HTERT RPE-1 (cell line): ENCODE results near the gene GSK3B.
"Not testable (repeated sequence)": the region's sequence is repeated elsewhere in the genome, so short reads cannot be mapped to it uniquely, and the experiment has no call there.

ENCODE experiments used
- in situ Hi-C: fragments of 300-500 bp; cut with MboI; formaldehyde crosslinking; loops from 4 replicates; pipeline ENCODE4 v1.14.3; 2020; ENCODE audit warnings: low sequenced_read_pairs

GSK3B gene

DNA sequence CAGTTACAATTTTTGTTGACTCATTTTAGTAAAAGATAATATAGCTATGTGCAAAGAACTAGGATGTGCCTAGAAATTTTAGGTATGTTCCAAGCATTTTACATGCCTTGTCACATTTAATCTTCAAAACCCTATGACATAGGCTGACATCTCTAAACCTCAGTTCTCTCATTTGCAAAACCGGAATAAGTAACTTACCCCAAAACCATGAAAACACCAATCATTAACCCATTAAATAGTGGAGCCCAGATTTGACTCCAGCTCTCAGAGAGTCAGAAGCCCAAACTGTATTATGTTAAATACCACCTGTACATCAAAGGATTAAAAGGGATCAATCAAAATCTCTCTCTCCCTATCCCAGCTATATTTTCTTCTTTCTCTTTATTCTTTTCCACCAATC is 36.6 kb downstream of the GSK3B start:
- in situ Hi-C loops, result no loop called here

- in situ Hi-C loops, result no loop called here
These were observed 37.2 kb downstream of the GSK3B start for GRCh38 chr3:120057029-120057428.

DNA sequence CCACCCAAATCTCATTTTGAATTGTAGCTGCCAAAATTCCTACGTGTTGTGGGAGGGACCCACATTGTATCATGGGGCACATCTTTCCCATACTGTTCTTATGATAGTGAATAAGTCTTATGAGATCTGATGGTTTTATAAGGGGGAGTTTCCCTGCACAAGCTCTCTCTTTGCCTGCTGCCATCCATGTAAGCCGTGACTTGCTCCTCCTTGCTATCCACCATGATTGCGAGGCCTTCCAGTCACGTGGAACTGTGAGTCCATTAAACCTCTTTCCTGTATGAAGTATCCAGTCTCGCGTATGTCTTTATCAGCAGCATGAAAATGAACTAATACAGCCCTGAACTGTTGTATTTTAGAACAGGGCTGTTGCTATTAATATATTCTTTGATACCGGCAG is 40.6 kb downstream of the GSK3B start:
- in situ Hi-C loops, result not testable (repeated sequence)

DNA sequence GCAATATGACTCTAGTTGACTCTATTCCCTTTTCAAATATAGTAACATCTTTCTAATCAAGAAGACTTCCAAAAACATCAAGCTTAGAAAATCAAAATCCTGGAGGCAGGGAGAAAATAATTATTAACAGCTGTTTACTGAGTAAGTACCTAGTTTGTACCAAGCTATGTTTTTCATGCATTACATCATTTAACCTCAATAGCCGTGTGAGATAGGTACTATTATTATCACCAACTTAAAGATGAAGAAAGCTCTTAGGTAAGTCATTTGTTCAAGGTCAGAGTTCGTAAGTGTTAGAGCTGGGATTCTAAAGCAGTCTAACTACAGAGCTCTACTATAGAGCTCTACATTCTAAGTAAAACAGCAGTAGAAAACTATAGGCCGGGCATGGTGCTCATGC is 41.6 kb downstream of the GSK3B start:
- in situ Hi-C loops, result no loop called here

DNA sequence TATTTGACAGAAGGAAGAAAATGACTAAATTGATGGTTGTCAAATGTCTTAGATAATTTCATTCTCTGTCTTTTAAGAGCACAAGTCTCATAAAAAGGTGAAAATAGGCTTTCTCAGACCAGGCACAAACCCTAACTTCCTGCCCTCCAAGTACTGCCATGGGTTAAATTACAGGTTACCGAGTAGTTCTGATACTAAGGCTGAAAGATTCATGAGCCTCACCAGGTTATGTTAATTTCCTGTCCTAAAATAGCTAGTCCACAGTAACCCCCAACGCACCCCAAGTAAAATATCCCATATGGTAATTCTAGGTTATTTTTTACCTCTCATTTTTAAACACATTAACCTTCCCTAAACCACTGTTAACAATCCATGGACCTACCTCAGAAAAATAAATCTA is 42.0 kb downstream of the GSK3B start:
- in situ Hi-C loops, result no loop called here

GRCh38 chr3:120051570-120051969 is 42.7 kb downstream of the GSK3B start:
- in situ Hi-C loops, result not testable (repeated sequence)

DNA sequence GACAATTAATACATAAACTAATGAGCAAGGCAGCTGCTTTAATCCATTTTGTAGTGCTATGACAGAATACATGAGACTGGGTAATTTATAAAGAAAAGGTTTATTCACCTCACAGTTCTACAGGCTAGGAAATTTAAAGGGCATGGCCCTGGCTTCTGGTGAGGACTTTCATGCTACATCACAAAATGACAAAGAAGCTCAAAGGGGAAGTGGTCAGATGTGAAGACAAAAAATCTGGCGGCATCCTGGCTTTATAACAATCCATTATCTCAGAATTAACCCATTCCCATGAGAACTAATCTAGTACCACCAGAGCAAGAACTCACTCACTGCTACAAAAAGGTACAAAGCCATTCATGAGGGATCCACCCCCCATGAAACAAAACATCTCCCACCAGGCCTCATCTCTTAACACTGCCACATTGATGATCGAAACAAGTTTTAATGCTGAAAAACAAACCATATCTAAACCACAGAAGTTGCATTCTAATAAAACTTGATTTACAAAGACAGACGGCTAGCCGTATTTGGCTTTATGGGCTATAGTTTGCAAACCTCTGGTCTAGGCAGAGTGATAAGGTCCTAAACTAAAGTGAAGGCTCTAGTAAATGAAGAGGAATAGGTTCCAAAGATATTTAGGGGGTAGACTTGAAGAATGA is 44.2 kb downstream of the GSK3B start:
- in situ Hi-C loops, result no loop called here

GRCh38 chr3:120049072-120049471 is 45.2 kb downstream of the GSK3B start:
- in situ Hi-C loops, result no loop called here

DNA sequence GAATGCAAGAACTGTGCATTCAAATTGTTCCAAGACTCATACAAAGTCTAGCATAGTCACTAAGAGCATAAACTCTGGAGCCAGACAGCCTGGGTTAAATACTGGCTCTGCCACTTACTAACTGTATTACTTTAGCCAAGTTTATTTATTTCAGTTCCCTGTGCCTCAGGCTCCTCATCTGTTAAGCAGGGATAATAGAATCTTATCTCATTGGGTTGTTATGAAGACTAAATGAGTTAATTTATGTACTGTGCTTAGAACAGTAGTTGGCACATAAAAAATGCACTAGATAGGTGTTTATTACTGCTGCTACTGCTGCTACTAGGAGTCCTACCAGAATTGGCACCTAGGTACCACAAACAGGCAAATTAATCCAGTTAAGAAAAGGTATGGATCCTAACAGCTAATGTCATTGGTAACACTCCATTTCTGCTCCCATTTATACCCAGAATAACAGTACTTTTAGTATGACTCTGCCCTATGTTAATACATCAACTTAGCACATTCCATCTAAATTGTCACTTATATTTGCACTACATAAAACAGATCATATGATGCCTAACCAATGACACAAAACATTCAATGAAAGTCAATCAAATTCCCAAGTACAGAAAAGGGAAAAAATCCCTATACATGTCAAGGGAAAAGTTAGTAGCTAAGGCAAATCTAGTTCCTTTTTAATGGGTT is 45.7 kb downstream of the GSK3B start:
- in situ Hi-C loops, result no loop called here

GRCh38 chr3:120047686-120048085 is 46.6 kb downstream of the GSK3B start:
- in situ Hi-C loops, result no loop called here

- in situ Hi-C loops, result no loop called here
These were observed 53.4 kb downstream of the GSK3B start for GRCh38 chr3:120040813-120041377.

DNA sequence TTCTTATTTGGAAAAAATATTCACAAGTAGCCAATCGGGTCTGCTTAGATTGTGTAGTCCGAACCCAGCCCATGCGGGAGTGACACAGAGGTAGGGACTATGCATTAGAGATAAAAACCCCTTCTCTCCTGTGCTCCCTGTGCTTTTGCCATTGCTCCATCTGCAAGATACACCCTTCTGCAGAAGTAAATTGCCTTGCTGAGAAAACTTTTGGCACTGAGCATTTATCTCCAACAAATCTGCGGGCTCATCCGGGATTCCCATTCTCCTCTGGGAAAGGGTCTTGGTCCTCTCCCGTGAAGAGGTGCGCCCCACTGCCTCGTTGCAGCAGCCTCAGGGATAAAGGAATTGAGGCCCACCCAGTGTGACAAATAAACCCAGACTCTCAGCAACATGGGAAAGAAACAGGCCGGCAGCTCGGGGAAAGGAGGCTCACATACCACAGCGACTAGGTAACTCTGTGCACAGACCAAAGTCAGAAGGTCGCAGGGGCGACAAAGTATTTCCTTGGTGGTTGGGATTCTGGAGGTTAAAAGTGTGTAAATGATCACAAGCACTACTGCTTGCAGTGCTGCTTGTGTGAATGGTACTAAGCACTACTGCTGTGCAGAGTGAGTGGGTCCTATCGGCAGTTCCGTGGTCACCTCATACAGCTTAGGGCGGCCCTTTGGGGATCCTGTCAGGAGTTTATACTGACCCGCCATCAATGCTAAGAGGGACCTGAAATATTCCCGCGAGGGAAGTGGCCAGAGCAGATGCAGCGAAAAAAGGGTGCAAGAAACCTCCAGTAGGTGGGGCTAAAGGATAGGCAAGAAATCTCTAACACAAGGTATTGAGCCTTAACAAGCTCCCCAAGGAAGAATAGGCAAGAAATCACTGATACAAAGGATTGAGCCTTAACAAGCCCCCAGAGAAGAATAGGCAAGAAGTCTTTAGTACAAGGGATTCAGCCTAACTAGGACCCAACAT is 54.3 kb downstream of the GSK3B start:
- in situ Hi-C loops, result no loop called here

- in situ Hi-C loops, result no loop called here
These were observed 60.7 kb downstream of the GSK3B start for GRCh38 chr3:120033596-120033995.

DNA sequence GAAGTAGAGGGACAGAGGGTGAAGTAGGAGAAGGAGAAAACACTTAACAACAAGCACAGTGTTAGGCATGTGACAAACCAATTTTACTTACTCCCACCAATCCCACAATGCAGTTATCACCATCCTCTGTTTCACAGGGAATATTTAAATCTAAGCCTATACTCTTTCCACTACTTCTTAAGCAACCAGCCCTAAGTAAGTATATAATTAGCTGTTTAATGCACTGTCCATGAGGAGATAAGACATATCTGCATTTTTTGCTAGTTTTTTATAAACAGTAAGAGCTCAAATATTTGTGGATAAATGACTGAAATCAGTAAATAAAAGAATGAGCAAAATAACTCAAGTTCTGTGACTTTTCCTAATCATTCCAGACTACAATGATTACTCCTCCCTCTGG is 62.7 kb downstream of the GSK3B start:
- in situ Hi-C loops, result no loop called here

GRCh38 chr3:120029749-120030148 is 64.5 kb downstream of the GSK3B start:
- in situ Hi-C loops, result no loop called here

DNA sequence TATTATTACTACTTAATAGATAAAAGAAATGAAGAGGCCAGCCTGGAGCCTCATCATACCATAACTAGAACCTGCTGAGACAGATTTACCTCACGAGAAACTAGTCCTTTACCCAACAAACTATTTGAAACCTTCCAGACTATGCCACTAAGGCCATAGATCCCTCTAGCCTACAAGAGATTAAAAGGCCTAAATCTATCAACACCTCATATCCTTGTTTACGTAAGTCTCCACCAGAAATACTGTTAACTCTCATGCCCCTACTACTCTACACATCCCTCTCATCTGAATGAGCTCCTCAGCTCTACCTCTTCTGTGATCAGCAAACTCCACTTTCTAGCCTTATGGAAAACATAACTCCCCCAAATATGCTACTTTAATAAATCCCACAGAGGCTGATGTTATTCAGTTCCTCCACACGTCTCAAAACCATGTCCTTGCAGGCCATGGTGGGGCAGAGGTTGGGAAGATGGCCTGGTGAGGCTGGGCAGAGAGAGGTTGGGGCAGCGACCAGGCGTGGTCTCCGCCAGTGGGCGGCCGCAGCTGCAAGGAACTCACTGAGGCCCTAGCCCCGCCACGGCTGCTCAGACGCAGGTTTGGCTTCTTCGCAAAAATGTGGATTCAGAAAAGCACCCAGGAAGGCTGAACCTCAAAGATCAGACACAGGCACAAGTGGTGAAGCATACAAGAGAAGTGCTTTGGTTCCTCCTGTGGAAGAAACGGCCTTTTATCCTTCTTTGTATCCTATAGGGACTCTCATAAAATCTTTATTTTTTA is 65.8 kb downstream of the GSK3B start:
- in situ Hi-C loops, result no loop called here

DNA sequence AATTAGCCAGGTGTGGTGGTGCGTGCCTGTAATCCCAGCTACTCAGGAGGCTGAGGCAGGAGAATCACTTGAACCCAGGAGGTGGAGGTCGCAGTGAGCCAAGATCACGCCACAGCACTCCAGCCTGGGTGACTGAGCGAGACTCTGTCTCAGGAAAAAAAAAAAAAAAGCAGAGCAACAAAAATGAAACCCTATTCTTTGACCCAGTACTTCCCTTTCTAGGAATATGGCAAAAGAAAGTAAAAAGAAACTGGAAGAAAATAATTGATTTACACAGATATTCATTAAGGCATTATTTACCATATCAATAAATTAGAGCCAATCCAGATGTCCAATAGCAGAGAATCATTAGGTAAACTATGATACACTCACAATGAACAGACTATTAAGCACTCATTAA is 67.0 kb downstream of the GSK3B start:
- in situ Hi-C loops, result no loop called here

DNA sequence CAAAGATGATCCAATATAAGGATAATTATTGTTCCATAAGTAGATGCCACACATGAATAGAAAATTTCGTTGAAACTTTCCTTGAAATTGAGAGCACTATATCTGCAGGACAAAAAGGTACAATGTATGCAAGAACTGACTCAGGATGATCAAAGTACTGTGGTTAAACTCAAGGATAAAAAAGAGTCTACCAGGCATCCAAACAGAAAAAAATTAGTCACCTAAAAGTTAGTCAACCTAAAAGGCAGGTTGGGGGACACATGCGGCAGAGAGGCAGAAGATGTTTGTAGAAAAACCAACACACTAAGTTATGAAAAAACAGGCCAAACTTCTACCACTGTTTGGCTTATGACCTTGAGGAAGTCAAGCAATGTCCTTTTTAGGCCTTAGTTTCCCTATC is 68.7 kb downstream of the GSK3B start:
- in situ Hi-C loops, result no loop called here

GRCh38 chr3:120024103-120024502 is 70.1 kb downstream of the GSK3B start:
- in situ Hi-C loops, result no loop called here

DNA sequence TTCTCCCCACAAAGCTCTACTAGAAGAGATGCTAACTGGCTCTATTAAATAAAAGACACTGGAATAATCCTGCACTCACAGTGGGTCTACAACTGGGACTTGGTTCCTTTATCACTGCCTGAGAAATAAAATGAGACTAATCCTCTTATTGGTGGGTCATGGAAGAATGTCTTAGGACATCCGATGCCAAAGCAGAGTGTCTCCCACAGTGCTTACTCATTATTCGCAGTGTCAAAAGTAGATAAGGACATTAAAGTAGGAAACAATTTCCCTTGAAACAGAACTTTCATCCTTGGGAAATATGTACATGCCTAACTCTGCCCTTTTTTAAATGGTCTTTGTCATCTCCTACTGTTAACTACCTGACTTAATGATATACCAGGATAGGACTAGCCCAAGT is 71.5 kb downstream of the GSK3B start:
- in situ Hi-C loops, result no loop called here

DNA sequence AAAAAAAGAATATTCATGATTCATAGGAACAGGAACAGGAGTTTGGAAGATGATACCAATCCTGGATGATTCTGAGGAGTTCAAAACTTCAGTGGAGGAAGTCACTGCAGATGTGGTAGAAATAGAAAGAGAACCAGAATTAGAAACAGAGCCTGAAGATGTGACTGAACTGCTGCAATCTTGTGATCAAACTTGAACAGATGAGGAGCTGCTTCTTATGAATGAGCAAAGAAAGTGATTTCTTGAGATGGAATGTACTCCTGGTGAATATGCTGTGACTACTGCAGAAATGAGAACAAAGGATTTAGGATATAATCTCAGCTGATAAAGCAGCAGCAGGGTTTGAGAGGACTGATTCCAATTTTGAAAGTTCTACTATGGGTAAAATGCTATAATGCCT is 72.7 kb downstream of the GSK3B start:
- in situ Hi-C loops, result no loop called here
